Calu3 (cell line): Measurements from ENCODE around the gene FAM185A. TPM values are rescaled to one million over a fixed set of nuclear protein-coding genes. Genes with fewer than 3 reads are reported as not detected.
A peak's percentile ranks its signal among the peaks of the same experiment; 100 is the strongest.

ENCODE experiments used
- BruUV-seq: library from RNA; stranded (reverse); fragments of 400-500 nt; replicated peaks from 2 replicates; lab custom pipeline; 2021; lab: Mats Ljungman, UMichigan
- CTCF ChIA-PET: fragments of 300-600 bp; sonication (Branson Sonifier 250); formaldehyde crosslinking; loops from one replicate; lab custom pipeline; 2022; ENCODE audit warnings: antibody characterized with exemption; lab: Charles Lee
- DNase-seq: peaks from one replicate; pipeline ENCODE4 v3.0.0; 2022
- H3K27ac Mint-ChIP-seq: one replicate; pipeline ENCODE4 v1.8.0; 2022; ENCODE audit warnings: mixed read lengths; ENCODE audit not compliant: unreplicated experiment
- H3K27me3 Mint-ChIP-seq: one replicate; pipeline ENCODE4 v1.8.0; 2022; ENCODE audit warnings: mixed read lengths; ENCODE audit not compliant: unreplicated experiment
- H3K36me3 Mint-ChIP-seq: one replicate; pipeline ENCODE4 v1.8.0; 2022; ENCODE audit warnings: mild to moderate bottlenecking, moderate library complexity, mixed read lengths; ENCODE audit not compliant: insufficient read depth, unreplicated experiment
- H3K4me1 Mint-ChIP-seq: one replicate; pipeline ENCODE4 v1.8.0; 2022; ENCODE audit warnings: mild to moderate bottlenecking, low read depth, mixed read lengths; ENCODE audit not compliant: unreplicated experiment
- H3K4me3 Mint-ChIP-seq: one replicate; pipeline ENCODE4 v1.8.0; 2022; ENCODE audit warnings: mild to moderate bottlenecking, low read depth, moderate library complexity, mixed read lengths; ENCODE audit not compliant: unreplicated experiment
- H3K9me3 Mint-ChIP-seq: one replicate; pipeline ENCODE4 v1.8.0; 2022; ENCODE audit warnings: low read depth, mixed read lengths; ENCODE audit not compliant: unreplicated experiment
- CTCF ChIP-seq: fragments of 200-600 bp; IDR thresholded peaks from one replicate; pipeline ENCODE4 v1.8.0; 2022; ENCODE audit warnings: antibody characterized with exemption; ENCODE audit not compliant: unreplicated experiment
- intact Hi-C: fragments of 100-400 bp; cut with micrococcal nuclease; formaldehyde crosslinking; loops from one replicate; pipeline ENCODE4 v1.10.0; 2022; ENCODE audit not compliant: unreplicated experiment
- total RNA-seq: library from RNA; stranded (reverse); gene quantifications from 2 replicates; pipeline ENCODE4 v1.2.3, GENCODE V29; 2022

The FAM185A gene
- total RNA-seq, 1 experiment from 2014 or later = 9.1 TPM

GRCh38 chr7:102814025-102814471 is 65.2 kb downstream of the FAM185A start:
- intact Hi-C loops = loop anchor here (10.0 kb wide), 1 partner anchor 101 kb away; the partner anchor contains the start of gene LRRC17
- no peak for TF ChIP-seq CTCF
- Mint-ChIP-seq H3K9me3 (no peaks in the 10 kb centered on the region), H3K4me1 (peaks cover 26% of the 10 kb centered on the region), H3K4me3 (no peak overlapping the region), H3K27ac (no peak overlapping the region), H3K36me3 (no peaks in the 10 kb centered on the region), H3K27me3 (no peaks in the 10 kb centered on the region)
- CTCF ChIA-PET = interaction anchor here (0.9 kb wide), 1 partner anchor 248 kb away, joined by 3 read pairs; no protein-coding TSS in a partner anchor
- no peak for DNase-seq
- no TSS peak for BruUV-seq

DNA sequence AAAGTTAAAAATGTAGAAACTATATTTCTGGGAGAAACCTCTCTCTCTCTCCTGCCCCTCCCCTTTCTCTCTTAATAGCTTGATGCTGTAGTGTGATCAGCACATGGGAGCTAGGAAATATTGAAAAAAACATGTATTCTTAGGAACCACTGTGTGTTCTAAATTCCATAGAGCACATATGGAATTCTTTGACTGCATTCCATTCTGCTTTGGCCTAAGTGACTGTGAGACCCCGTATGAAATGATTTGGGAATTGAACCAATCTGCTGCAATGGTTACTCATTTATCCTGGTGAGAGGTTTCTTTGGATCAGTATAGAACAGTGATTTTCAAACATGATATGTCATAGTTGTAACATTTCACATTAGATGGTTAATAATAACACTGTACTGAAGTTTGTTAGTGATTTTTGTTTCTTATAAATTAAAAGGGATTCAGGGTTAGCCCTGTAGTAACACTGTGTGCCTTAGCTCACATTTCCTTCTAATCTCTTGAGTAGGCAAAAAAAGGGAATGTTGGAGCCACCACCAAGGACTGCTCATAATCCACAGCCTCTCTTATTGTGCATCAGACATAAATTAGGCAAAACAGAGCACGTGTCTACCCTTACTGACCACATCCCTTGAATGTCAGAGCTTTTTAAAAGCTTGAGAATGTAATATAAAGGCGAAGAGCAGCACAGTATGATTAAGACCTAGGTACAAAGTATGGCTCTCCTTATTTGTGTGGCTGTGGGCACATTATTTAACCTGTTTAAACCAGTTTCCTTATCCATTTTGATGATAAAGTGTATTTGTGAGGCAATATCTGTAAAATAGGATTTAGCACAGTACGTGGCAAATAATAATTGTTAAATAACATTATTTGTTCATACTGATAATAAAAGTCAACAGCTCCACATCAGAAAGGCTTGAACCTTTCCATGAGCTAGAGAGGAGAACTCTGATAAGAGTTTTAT is 69.1 kb downstream of the FAM185A start:
- Mint-ChIP-seq H3K9me3 (no peaks in the 10 kb centered on the region), H3K4me3 (no peak overlapping the region), H3K27ac (no peak overlapping the region), H3K4me1 (peaks cover 30% of the 10 kb centered on the region), H3K27me3 (no peaks in the 10 kb centered on the region), H3K36me3 (no peaks in the 10 kb centered on the region)
- no TSS peak for BruUV-seq
- TF ChIP-seq CTCF = no peak
- intact Hi-C loops = loop anchor here (10.0 kb wide), 1 partner anchor 97 kb away; the partner anchor contains the start of gene LRRC17
- CTCF ChIA-PET = no interaction called here
- no peak for DNase-seq

DNA sequence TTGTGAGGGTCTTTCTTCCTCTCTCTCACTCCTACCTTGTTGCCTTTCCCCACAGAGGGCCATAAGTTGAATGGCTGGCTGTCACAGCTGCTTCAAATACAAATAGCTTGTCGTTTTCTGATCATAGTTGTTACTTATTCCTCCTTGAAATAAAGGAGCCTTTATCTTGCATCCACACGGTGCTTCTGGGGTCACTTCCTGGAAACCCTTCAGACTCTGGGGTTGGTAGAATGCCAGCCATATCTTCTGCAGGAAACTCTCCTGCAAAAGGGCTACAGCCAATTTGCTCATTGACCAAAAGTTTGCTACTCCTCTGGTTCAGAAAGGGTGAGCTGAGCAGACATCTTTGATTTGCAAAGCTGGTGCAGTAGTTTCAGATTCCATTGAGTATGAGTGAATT is 70.4 kb downstream of the FAM185A start:
- intact Hi-C loops = loop anchor here (10.0 kb wide), 1 partner anchor 96 kb away; the partner anchor contains the start of gene LRRC17
- Mint-ChIP-seq H3K36me3 (no peaks in the 10 kb centered on the region), H3K27me3 (no peaks in the 10 kb centered on the region), H3K27ac (no peak overlapping the region), H3K4me1 (peaks cover 28% of the 10 kb centered on the region), H3K4me3 (no peak overlapping the region), H3K9me3 (no peaks in the 10 kb centered on the region)
- TF ChIP-seq CTCF = no peak
- CTCF ChIA-PET = no interaction called here
- peak; percentile 7 for DNase-seq
- BruUV-seq = no TSS peak

DNA sequence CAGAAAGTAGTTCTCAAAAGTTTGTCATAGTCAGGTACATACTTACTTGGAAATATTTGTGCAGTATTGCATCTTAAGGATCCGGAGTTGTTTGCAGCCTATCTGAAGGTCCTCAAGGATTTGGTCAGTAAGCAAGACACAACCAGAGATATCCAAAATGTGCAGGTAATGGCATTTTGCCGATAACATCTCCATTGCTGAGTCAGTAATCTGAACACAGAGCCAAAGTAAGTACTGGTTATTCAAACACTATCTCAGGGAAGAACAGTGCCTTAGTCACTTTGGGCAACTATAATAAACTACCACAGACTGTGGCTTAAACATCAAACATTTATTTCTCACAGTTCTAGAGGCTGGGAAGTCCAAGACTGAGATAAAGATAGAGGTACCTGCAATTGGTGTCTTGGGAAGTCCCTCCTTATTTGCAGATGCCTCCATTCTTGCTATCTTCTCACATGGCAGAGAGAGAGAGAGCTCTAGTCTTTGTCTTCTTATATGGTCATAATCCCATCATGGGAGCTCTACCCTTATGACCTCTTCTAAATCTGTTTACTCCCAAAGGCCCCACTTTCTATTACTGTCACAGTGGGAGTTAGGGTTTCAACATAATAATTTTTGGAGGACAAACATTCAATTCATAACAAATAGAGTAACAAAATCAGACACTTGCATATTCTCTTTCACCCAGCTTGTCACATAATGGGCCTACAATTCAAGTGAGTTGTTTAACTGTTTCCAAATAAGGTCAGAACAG is 73.4 kb downstream of the FAM185A start:
- intact Hi-C loops = no loop called here
- Mint-ChIP-seq H3K4me3 (no peak overlapping the region), H3K27me3 (no peaks in the 10 kb centered on the region), H3K36me3 (peaks cover 4% of the 10 kb centered on the region), H3K4me1 (peaks cover 16% of the 10 kb centered on the region), H3K27ac (no peak overlapping the region), H3K9me3 (no peaks in the 10 kb centered on the region)
- CTCF ChIA-PET = no interaction called here
- DNase-seq = no peak
- no peak for TF ChIP-seq CTCF
- no TSS peak for BruUV-seq
